ENCODE measurements around the gene CNIH3.

Gene CNIH3

DNA sequence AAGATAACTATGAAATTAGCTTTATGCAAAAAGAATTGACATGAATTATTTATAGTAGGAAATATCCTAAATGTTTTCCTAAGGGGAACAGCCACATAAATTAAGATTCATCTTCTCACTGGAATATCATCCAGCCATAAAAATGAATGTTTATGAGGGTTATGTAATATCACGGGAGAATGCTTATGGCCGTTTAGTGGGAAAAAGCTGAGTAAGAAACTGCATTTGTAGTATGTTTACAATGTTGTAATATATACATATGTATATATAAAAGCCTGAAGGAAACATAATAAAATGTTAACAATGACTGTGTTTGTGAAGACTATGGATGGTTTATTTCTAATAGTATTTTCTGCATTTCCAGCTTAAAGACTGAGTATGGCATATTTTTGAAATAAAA is 161.1 kb downstream of the CNIH3 start:
- TF ChIP-seq, protein P1, sequence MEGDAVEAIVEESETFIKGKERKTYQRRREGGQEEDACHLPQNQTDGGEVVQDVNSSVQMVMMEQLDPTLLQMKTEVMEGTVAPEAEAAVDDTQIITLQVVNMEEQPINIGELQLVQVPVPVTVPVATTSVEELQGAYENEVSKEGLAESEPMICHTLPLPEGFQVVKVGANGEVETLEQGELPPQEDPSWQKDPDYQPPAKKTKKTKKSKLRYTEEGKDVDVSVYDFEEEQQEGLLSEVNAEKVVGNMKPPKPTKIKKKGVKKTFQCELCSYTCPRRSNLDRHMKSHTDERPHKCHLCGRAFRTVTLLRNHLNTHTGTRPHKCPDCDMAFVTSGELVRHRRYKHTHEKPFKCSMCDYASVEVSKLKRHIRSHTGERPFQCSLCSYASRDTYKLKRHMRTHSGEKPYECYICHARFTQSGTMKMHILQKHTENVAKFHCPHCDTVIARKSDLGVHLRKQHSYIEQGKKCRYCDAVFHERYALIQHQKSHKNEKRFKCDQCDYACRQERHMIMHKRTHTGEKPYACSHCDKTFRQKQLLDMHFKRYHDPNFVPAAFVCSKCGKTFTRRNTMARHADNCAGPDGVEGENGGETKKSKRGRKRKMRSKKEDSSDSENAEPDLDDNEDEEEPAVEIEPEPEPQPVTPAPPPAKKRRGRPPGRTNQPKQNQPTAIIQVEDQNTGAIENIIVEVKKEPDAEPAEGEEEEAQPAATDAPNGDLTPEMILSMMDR (IDR thresholded peaks at IDR 0.05), result no peak
- H3K9me3 ChIP-seq, result no peaks in the 10 kb centered on the region

GRCh38 chr1:224779536-224779935 is 163.4 kb downstream of the CNIH3 start:
- TF ChIP-seq, protein P1 (IDR thresholded peaks at IDR 0.05), result no peak
- H3K27ac ChIP-seq, result no peak overlapping the region
- H3K4me1 ChIP-seq (ENCODE audit: control insufficient read depth in 1 of 2, insufficient read depth in 1 of 2, low read depth in 1 of 2, low read length in 1 of 2), result no peaks in the 10 kb centered on the region
- no peaks in the 10 kb centered on the region for H3K27me3 ChIP-seq
- no peaks in the 10 kb centered on the region for H3K36me3 ChIP-seq
- no peak overlapping the region for H3K4me3 ChIP-seq (ENCODE audit: low read depth in 1 of 2, low read length in 1 of 2)
- no peaks in the 10 kb centered on the region for H3K9me3 ChIP-seq

More for the DNA sequence above, 161.1 kb downstream of the CNIH3 start:
- no peak overlapping the region for H3K27ac ChIP-seq
- H3K4me3 ChIP-seq (ENCODE audit: low read depth in 1 of 2, low read length in 1 of 2), result no peak overlapping the region
- no peaks in the 10 kb centered on the region for H3K4me1 ChIP-seq (ENCODE audit: control insufficient read depth in 1 of 2, insufficient read depth in 1 of 2, low read depth in 1 of 2, low read length in 1 of 2)
- H3K27me3 ChIP-seq, result no peaks in the 10 kb centered on the region
- H3K36me3 ChIP-seq, result no peaks in the 10 kb centered on the region

DNA sequence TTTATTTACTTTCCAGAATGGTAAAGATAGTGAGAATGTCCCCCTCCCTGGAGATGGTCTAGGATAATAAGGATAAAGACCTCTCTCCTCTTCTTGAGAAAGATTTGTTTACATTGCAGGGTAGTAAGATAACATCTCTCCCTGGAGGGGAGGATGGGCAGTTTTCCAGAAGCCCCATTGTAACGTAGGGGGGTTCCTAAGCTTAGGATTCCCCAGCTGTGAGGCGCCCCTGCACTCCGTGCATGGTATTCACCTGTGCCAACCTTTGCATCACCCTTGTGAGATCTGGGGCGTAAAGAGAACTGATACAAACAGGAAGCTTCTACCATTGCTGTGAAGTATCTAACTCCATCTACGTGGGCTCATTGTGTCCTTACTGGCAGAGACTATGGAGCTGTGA is 164.6 kb downstream of the CNIH3 start:
- Histone ChIP-seq H3K36me3 (no peaks in the 10 kb centered on the region), H3K27me3 (no peaks in the 10 kb centered on the region), H3K4me1 (ENCODE audit: control insufficient read depth in 1 of 2, insufficient read depth in 1 of 2, low read depth in 1 of 2, low read length in 1 of 2) (no peaks in the 10 kb centered on the region), H3K4me3 (ENCODE audit: low read depth in 1 of 2, low read length in 1 of 2) (no peak overlapping the region), H3K27ac (no peak overlapping the region), H3K9me3 (no peaks in the 10 kb centered on the region)
- TF ChIP-seq, protein P1 (IDR thresholded peaks at IDR 0.05), result no peak

- Histone ChIP-seq H3K27ac (no peak overlapping the region), H3K27me3 (no peaks in the 10 kb centered on the region), H3K4me3 (ENCODE audit: low read depth in 1 of 2, low read length in 1 of 2) (no peak overlapping the region), H3K4me1 (ENCODE audit: control insufficient read depth in 1 of 2, insufficient read depth in 1 of 2, low read depth in 1 of 2, low read length in 1 of 2) (no peaks in the 10 kb centered on the region), H3K9me3 (no peaks in the 10 kb centered on the region), H3K36me3 (no peaks in the 10 kb centered on the region)
- TF ChIP-seq, protein P1 (IDR thresholded peaks at IDR 0.05), result no peak
These were observed 165.7 kb downstream of the CNIH3 start for GRCh38 chr1:224781800-224782199.

- H3K27me3 ChIP-seq, result no peaks in the 10 kb centered on the region
- H3K36me3 ChIP-seq, result no peaks in the 10 kb centered on the region
- TF ChIP-seq, protein P1 (IDR thresholded peaks at IDR 0.05), result no peak
- no peaks in the 10 kb centered on the region for H3K9me3 ChIP-seq
- no peaks in the 10 kb centered on the region for H3K4me1 ChIP-seq (ENCODE audit: control insufficient read depth in 1 of 2, insufficient read depth in 1 of 2, low read depth in 1 of 2, low read length in 1 of 2)
- no peak overlapping the region for H3K27ac ChIP-seq
- H3K4me3 ChIP-seq (ENCODE audit: low read depth in 1 of 2, low read length in 1 of 2), result no peak overlapping the region
These were observed 166.3 kb downstream of the CNIH3 start for GRCh38 chr1:224782281-224783000.

All from neutrophil (primary cell).